Daoy (cell line): Measurements from ENCODE around the gene IGF2R. TPM values are rescaled to one million over a fixed set of nuclear protein-coding genes. Genes with fewer than 3 reads are reported as not detected.
A peak's percentile ranks its signal among the peaks of the same experiment; 100 is the strongest.
"Not testable (repeated sequence)": the region's sequence is repeated elsewhere in the genome, so short reads cannot be mapped to it uniquely, and the experiment has no call there.

Experiments
- DNase-seq: peaks from one replicate; pipeline ENCODE4 v3.0.0-alpha.2; 2015; ENCODE audit warnings: low read depth
- total RNA-seq: library from RNA; depleted of rRNA; stranded (reverse); fragments of >200 nt; shearing (Covaris generic); gene quantifications from 2 replicates; pipeline ENCODE4 v1.2.3, GENCODE V29; 2014

Gene IGF2R
- total RNA-seq, 1 experiment from 2014 or later, result 41.1 TPM

GRCh38 chr6:159996087-159996622 is 27.3 kb downstream of the IGF2R start:
- DNase-seq, result no peak

GRCh38 chr6:159996626-159997497 is 28.0 kb downstream of the IGF2R start:
- DNase-seq, result no peak

GRCh38 chr6:159997498-159998101 is 28.7 kb downstream of the IGF2R start:
- no peak for DNase-seq

GRCh38 chr6:159998538-159998937 is 29.7 kb downstream of the IGF2R start:
- no peak for DNase-seq

- no peak for DNase-seq
These were observed 30.4 kb downstream of the IGF2R start for GRCh38 chr6:159999240-159999671.

GRCh38 chr6:160000280-160000704 is 31.4 kb downstream of the IGF2R start:
- peak; percentile 37 for DNase-seq

GRCh38 chr6:160000893-160001427 is 32.1 kb downstream of the IGF2R start:
- DNase-seq, result not testable (repeated sequence)

GRCh38 chr6:160002882-160003281 is 34.0 kb downstream of the IGF2R start:
- DNase-seq, result no peak

- DNase-seq, result no peak
These were observed 35.1 kb downstream of the IGF2R start for GRCh38 chr6:160004018-160004417.

GRCh38 chr6:160004419-160005175 is 35.7 kb downstream of the IGF2R start:
- no peak for DNase-seq

GRCh38 chr6:160005211-160005610 is 36.3 kb downstream of the IGF2R start:
- DNase-seq, result no peak

GRCh38 chr6:160005861-160006540 is 37.1 kb downstream of the IGF2R start:
- DNase-seq, result no peak

- DNase-seq, result no peak
These were observed 38.3 kb downstream of the IGF2R start for GRCh38 chr6:160007145-160007544.

- no peak for DNase-seq
These were observed 38.7 kb downstream of the IGF2R start for GRCh38 chr6:160007611-160008010.

GRCh38 chr6:160010067-160010466 is 41.2 kb downstream of the IGF2R start:
- no peak for DNase-seq

- DNase-seq, result no peak
These were observed 45.3 kb downstream of the IGF2R start for GRCh38 chr6:160013987-160014868.

- no peak for DNase-seq
These were observed 45.9 kb downstream of the IGF2R start for GRCh38 chr6:160014869-160015182.

- no peak for DNase-seq
These were observed 47.1 kb downstream of the IGF2R start for GRCh38 chr6:160015778-160016684.

GRCh38 chr6:160022101-160022500 is 53.2 kb downstream of the IGF2R start:
- no peak for DNase-seq
